Measurements from ENCODE around the gene SCYGR4. TPM values are rescaled to one million over a fixed set of nuclear protein-coding genes. Genes with fewer than 3 reads are reported as not detected.
"Not testable (repeated sequence)": the region's sequence is repeated elsewhere in the genome, so short reads cannot be mapped to it uniquely, and the experiment has no call there.

Gene SCYGR4, protein sequence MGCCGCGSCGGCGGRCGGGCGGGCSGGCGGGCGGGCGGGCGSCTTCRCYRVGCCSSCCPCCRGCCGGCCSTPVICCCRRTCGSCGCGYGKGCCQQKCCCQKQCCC
- not detected for total RNA-seq

DNA sequence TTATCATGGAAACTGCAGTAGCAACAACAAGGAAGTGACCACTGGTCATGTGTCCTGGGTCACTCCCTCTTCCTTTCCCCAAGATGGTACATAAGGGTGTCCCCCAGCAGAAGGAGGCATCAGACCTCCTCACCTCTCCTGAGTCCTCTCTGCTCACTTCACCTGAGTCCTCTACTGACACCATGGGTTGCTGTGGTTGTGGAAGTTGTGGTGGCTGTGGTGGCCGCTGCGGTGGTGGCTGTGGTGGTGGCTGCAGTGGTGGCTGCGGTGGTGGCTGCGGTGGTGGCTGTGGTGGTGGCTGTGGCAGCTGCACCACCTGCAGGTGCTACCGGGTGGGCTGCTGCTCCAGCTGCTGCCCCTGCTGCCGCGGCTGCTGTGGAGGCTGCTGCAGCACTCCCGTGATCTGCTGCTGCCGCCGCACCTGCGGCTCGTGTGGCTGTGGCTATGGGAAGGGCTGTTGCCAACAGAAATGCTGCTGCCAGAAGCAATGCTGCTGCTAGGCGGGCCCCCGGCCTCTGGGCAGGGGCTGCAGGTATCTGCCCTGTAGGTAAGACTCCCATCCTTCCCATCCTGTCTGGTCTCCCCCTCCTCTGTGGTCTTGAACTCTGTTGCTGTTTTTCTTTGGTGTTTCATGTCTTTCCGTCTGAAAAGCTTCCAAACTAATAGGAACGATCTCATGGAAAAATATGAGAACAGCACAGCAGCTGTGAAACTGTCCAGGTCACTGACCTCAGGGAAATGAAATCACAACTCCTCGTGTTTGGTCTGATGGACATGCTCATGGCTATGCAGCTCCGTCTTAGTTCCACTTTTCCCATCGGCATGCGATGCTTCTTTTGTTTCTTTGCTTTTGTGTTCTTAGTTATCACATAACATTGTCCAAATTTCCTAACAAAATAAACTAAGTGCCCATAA lies at the start of gene SCYGR4:
TSS of gene SCYGR4 (plus strand) at position 183 of the 915 bp plus-strand sequence. CDS start at position 183, 0 bp downstream.
- Mint-ChIP-seq H3K4me1 (peaks cover 2% of the 10 kb centered on the region), H3K27ac (no peak within 1 kb of the TSS), H3K36me3 (no peaks in the 10 kb centered on the region), H3K9me3 (no peaks in the 10 kb centered on the region), H3K27me3 (peaks cover 12% of the 10 kb centered on the region), H3K4me3 (no peak within 1 kb of the TSS)
- DNase-seq, result no peak

- Mint-ChIP-seq H3K4me3 (no peak overlapping the region), H3K9me3 (no peaks in the 10 kb centered on the region)
Measured at GRCh38 chr2:227568852-227569169, 48.5 kb upstream of the SCYGR4 start.

DNA sequence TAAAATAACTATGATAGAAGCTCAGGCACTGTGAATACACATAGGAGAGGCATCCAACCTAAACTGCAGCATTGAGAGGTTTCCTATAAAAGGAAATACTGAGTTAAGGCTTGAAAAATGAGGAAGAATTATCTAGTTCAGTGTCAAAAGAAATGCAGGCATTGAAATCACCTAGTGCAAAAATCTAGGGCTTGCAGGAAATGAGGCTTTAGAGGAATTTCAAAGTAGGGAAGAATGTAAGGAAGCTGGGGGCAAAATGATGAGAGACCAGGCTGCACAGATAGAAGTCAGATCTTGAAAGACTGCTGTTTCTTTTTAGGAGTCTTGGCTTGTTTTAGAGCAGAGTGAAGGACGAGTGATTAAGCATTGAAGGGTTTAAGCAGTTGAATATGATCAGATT lies 46.7 kb upstream of the SCYGR4 start:
- Mint-ChIP-seq H3K4me1 (no peaks in the 10 kb centered on the region), H3K9me3 (no peaks in the 10 kb centered on the region), H3K4me3 (no peak overlapping the region), H3K36me3 (no peaks in the 10 kb centered on the region), H3K27me3 (no peaks in the 10 kb centered on the region), H3K27ac (no peak overlapping the region)
- no peak for DNase-seq

More at GRCh38 chr2:227568852-227569169, 48.5 kb upstream of the SCYGR4 start:
- H3K36me3 Mint-ChIP-seq, result no peaks in the 10 kb centered on the region
- DNase-seq, result no peak
- H3K4me1 Mint-ChIP-seq, result no peaks in the 10 kb centered on the region
- H3K27ac Mint-ChIP-seq, result no peak overlapping the region
- no peaks in the 10 kb centered on the region for H3K27me3 Mint-ChIP-seq

- Mint-ChIP-seq H3K9me3 (no peaks in the 10 kb centered on the region), H3K27ac (no peak overlapping the region), H3K4me3 (no peak overlapping the region), H3K27me3 (peaks cover 20% of the 10 kb centered on the region), H3K4me1 (no peaks in the 10 kb centered on the region), H3K36me3 (no peaks in the 10 kb centered on the region)
- DNase-seq, result no peak
Measured at GRCh38 chr2:227576110-227576509, 41.2 kb upstream of the SCYGR4 start.

- Mint-ChIP-seq H3K27me3 (peaks cover 24% of the 10 kb centered on the region), H3K36me3 (no peaks in the 10 kb centered on the region), H3K4me3 (no peak overlapping the region), H3K4me1 (no peaks in the 10 kb centered on the region), H3K27ac (no peak overlapping the region), H3K9me3 (no peaks in the 10 kb centered on the region)
- no peak for DNase-seq
Measured at GRCh38 chr2:227576812-227577211, 40.5 kb upstream of the SCYGR4 start.

- no peaks in the 10 kb centered on the region for H3K4me1 Mint-ChIP-seq
- peaks cover 25% of the 10 kb centered on the region for H3K27me3 Mint-ChIP-seq
- peaks cover 6% of the 10 kb centered on the region for H3K9me3 Mint-ChIP-seq
- no peak overlapping the region for H3K4me3 Mint-ChIP-seq
- H3K27ac Mint-ChIP-seq, result no peak overlapping the region
- no peaks in the 10 kb centered on the region for H3K36me3 Mint-ChIP-seq
- no peak for DNase-seq
Measured at GRCh38 chr2:227577555-227577954, 39.7 kb upstream of the SCYGR4 start.

- H3K27ac Mint-ChIP-seq, result no peak overlapping the region
Measured at GRCh38 chr2:227578642-227579041, 38.7 kb upstream of the SCYGR4 start.

DNA sequence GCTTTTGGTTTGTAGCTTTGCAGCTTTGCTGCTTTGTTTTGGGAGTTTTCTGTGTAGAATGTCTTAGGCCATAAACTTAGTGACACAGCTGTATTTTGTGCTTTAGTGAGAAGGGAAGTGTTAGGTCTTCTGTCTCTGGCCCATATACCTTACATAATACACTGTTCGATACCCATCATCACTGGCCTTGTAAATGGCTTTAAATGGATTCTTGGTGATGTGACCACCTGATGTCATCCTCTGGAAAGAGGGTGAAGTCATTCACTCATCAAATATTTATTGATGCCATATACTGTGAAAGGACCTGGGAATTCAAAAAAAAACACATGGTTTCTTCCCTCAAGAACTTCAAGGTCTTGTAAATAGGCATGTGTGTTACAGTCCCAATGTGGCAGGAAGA lies 37.5 kb upstream of the SCYGR4 start:
- Mint-ChIP-seq H3K9me3 (peaks cover 10% of the 10 kb centered on the region), H3K4me3 (no peak overlapping the region), H3K36me3 (peaks cover 3% of the 10 kb centered on the region), H3K4me1 (no peaks in the 10 kb centered on the region), H3K27me3 (peaks cover 40% of the 10 kb centered on the region), H3K27ac (no peak overlapping the region)
- DNase-seq, result no peak

More at GRCh38 chr2:227578642-227579041, 38.7 kb upstream of the SCYGR4 start:
- H3K4me1 Mint-ChIP-seq, result no peaks in the 10 kb centered on the region
- no peak overlapping the region for H3K4me3 Mint-ChIP-seq
- DNase-seq, result no peak
- H3K36me3 Mint-ChIP-seq, result peaks cover 3% of the 10 kb centered on the region
- H3K9me3 Mint-ChIP-seq, result peaks cover 10% of the 10 kb centered on the region
- H3K27me3 Mint-ChIP-seq, result peaks cover 32% of the 10 kb centered on the region

DNA sequence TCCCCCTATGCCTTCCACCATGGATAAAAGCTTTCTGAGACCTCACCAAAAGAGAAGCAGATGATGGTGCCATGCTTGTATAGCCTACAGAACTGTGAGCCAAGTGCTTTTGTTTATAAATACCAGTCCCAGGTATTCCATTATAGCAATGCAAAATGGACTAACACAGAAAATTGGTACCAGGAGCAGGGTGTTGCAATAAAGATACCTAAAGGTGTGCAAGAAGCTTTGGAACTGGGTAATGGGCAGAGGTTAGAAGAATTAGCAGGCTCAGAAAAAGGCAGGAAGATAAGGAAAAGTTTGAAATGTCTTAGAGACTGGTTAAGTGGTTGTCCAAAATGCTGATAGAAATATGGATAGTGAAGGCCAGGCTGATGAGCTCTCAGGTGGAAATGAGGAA lies 34.9 kb upstream of the SCYGR4 start:
- H3K27ac Mint-ChIP-seq, result no peak overlapping the region
- H3K4me3 Mint-ChIP-seq, result no peak overlapping the region
- peaks cover 36% of the 10 kb centered on the region for H3K27me3 Mint-ChIP-seq
- H3K9me3 Mint-ChIP-seq, result peaks cover 10% of the 10 kb centered on the region
- no peaks in the 10 kb centered on the region for H3K4me1 Mint-ChIP-seq
- peaks cover 3% of the 10 kb centered on the region for H3K36me3 Mint-ChIP-seq
- DNase-seq, result no peak

- H3K4me1 Mint-ChIP-seq, result peaks cover 3% of the 10 kb centered on the region
- peaks cover 43% of the 10 kb centered on the region for H3K27me3 Mint-ChIP-seq
- DNase-seq, result no peak
- H3K4me3 Mint-ChIP-seq, result no peak overlapping the region
- H3K9me3 Mint-ChIP-seq, result no peaks in the 10 kb centered on the region
- no peak overlapping the region for H3K27ac Mint-ChIP-seq
- H3K36me3 Mint-ChIP-seq, result no peaks in the 10 kb centered on the region
Measured at GRCh38 chr2:227592694-227593387, 24.5 kb upstream of the SCYGR4 start.

DNA sequence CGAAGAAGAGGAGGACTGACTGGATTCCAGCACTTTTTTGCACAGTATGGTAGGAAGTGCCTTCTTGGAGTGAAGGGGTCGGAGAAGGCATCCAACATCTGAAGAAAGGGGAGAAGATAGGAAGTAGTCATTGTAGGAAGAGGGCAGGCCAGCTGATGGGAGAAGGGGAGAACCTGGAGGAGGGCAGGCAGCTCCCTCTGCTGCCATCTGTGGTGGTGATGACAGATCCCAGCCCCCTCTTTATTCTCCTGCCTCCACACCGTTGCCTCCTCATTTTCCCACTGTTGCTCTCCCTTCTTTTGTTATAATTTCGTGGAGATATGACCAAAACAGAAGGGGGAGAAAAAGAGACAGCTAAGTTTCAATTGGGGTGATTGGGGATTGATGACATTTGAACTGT lies 21.5 kb upstream of the SCYGR4 start:
- no peak overlapping the region for H3K4me3 Mint-ChIP-seq
- DNase-seq, result no peak
- H3K27me3 Mint-ChIP-seq, result peaks cover 44% of the 10 kb centered on the region
- H3K9me3 Mint-ChIP-seq, result no peaks in the 10 kb centered on the region
- no peaks in the 10 kb centered on the region for H3K36me3 Mint-ChIP-seq
- H3K4me1 Mint-ChIP-seq, result peaks cover 3% of the 10 kb centered on the region
- H3K27ac Mint-ChIP-seq, result no peak overlapping the region

DNA sequence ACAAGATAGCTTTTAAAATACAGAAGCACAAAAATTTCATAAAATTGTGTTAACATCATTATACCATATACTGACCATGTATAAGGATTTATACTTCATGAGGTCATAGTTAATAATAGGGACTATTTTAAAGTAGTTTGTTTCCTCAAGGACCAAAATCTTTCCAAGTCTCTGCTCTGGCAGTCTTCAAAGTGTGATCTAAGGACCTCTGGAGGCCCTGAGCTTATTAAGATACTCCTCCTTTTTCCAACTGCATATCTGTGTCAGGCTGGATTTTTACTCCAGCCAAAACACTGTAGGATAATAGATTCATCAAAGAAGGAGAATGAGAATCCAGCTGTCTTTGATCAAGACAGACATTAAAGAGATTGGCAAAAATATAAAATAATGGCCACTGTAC lies 20.3 kb upstream of the SCYGR4 start:
- H3K4me1 Mint-ChIP-seq, result peaks cover 3% of the 10 kb centered on the region
- no peak for DNase-seq
- no peak overlapping the region for H3K27ac Mint-ChIP-seq
- no peaks in the 10 kb centered on the region for H3K9me3 Mint-ChIP-seq
- no peak overlapping the region for H3K4me3 Mint-ChIP-seq
- no peaks in the 10 kb centered on the region for H3K36me3 Mint-ChIP-seq
- H3K27me3 Mint-ChIP-seq, result peaks cover 47% of the 10 kb centered on the region

DNA sequence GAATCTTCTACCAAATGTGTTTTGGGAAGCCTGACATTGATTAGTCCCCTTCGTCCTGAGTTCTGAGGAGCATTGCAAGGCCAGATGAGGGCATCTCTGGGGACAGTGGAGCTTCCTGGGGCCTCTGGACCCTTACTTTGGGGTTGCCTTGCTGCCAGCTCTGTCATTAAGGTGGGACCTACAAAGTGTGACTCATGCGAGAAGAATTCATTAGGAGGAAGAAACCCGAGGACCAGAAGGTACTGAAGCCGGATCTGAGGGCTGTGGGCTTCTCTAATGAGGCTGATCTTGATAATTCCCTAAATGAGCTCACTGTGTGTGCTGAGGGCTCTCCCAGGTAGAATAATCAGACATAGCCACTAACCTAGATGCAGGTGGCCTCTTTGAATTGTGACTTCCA lies 19.3 kb upstream of the SCYGR4 start:
- no peak for DNase-seq
- no peak overlapping the region for H3K4me3 Mint-ChIP-seq
- no peak overlapping the region for H3K27ac Mint-ChIP-seq
- peaks cover 39% of the 10 kb centered on the region for H3K27me3 Mint-ChIP-seq
- H3K4me1 Mint-ChIP-seq, result peaks cover under 1% of the 10 kb centered on the region
- no peaks in the 10 kb centered on the region for H3K9me3 Mint-ChIP-seq
- H3K36me3 Mint-ChIP-seq, result no peaks in the 10 kb centered on the region

- H3K27me3 Mint-ChIP-seq, result peaks cover 35% of the 10 kb centered on the region
- not testable (repeated sequence) for H3K27ac Mint-ChIP-seq, H3K36me3 Mint-ChIP-seq, H3K4me3 Mint-ChIP-seq, H3K4me1 Mint-ChIP-seq, H3K9me3 Mint-ChIP-seq, DNase-seq
Measured at GRCh38 chr2:227598835-227599503, 18.3 kb upstream of the SCYGR4 start, which contains the start of gene SCYGR2. SCYGR2 (plus strand) TSS chr2:227598893; CDS start chr2:227598893, 0 bp downstream.

- no peak overlapping the region for H3K27ac Mint-ChIP-seq
- H3K9me3 Mint-ChIP-seq, result no peaks in the 10 kb centered on the region
- H3K4me3 Mint-ChIP-seq, result no peak overlapping the region
- peaks cover 40% of the 10 kb centered on the region for H3K27me3 Mint-ChIP-seq
- no peaks in the 10 kb centered on the region for H3K36me3 Mint-ChIP-seq
- DNase-seq, result no peak
- no peaks in the 10 kb centered on the region for H3K4me1 Mint-ChIP-seq
Measured at GRCh38 chr2:227602358-227602757, 14.9 kb upstream of the SCYGR4 start.

All from activated naive CD8-positive, alpha-beta T cell treated with anti-CD3 and anti-CD28 coated beads for 36 hours (primary cell).